Left ventricle myocardium inferior (tissue), 1 donor: ENCODE data around the gene MED12L. TPM values are rescaled to one million over a fixed set of nuclear protein-coding genes. Genes with fewer than 3 reads are reported as not detected.

Source experiments
- DNase-seq: peaks from one replicate; pipeline ENCODE4 v3.0.0-alpha.2; 2020
- H3K27ac ChIP-seq: fragments of 200-600 bp; replicated peaks from 2 replicates; pipeline ENCODE4 v1.8.0; 2021
- H3K27me3 ChIP-seq: fragments of 200-600 bp; 2 replicates; pipeline ENCODE4 v1.8.0; 2021; ENCODE audit warnings: low read depth
- H3K36me3 ChIP-seq: fragments of 200-600 bp; 2 replicates; pipeline ENCODE4 v1.8.0; 2021
- H3K4me1 ChIP-seq: fragments of 200-600 bp; 2 replicates; pipeline ENCODE4 v1.8.0; 2021
- H3K4me3 ChIP-seq: fragments of 200-600 bp; 2 replicates; pipeline ENCODE4 v1.8.0; 2021; ENCODE audit warnings: mild to moderate bottlenecking, moderate library complexity
- H3K9me3 ChIP-seq: fragments of 200-600 bp; replicated peaks from 2 replicates; pipeline ENCODE4 v1.8.0; 2021
- CTCF ChIP-seq: fragments of 200-600 bp; IDR thresholded peaks from 2 replicates; pipeline ENCODE4 v1.8.0; 2021; ENCODE audit warnings: antibody characterized with exemption, mild to moderate bottlenecking, borderline replicate concordance
- intact Hi-C: fragments of 100-400 bp; cut with micrococcal nuclease; formaldehyde crosslinking; loops from one replicate; pipeline ENCODE4 v1.11.0; 2022
- total RNA-seq: library from RNA; stranded (reverse); fragmentation: NEBNext Ultra II Directional; extraction: Animal tissue kit (Norgen Biotek cat#: 25700); gene quantifications from one replicate; pipeline ENCODE4 v1.2.1, GENCODE V29; 2021
- donor health status: DM: no; HTN: yes; CAD: no; lungs with severe emphysema.

The MED12L gene
- total RNA-seq, 1 donor from 2014 or later, result 0.82 TPM

DNA sequence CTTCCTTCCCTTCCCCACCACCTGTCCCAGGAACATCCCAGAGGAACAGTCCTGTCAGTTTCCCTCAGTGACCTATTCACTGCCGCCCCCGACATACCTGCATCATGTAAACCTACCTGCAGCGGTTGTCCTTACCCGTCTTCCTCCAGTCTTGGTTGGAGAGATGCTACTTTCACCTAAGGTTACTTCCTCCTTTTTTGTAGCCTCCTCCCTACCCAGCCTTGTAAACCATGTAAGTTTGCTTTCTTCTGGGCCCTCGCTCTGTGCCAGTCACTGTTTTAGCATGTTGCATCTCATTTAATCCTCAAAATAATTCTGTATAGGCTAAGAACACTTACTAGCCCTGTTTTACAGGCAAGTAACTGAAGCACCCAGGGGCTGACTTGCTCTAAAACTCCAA, 59.3 kb downstream of the MED12L start:
- TF ChIP-seq CTCF, result no peak
- no peak overlapping the region for H3K4me3 ChIP-seq
- H3K9me3 ChIP-seq, result no peaks in the 10 kb centered on the region
- DNase-seq, result no peak
- H3K36me3 ChIP-seq, result no peaks in the 10 kb centered on the region
- peaks cover 22% of the 10 kb centered on the region for H3K27me3 ChIP-seq
- peaks cover 12% of the 10 kb centered on the region for H3K4me1 ChIP-seq
- no peak overlapping the region for H3K27ac ChIP-seq
- intact Hi-C loops, result loop anchor here (10.0 kb wide), 2 partner anchors 220 to 420 kb away; no protein-coding TSS in a partner anchor

GRCh38 chr3:151145713-151146070, 60.2 kb downstream of the MED12L start:
- Histone ChIP-seq H3K27me3 (peaks cover 22% of the 10 kb centered on the region), H3K4me1 (peaks cover 12% of the 10 kb centered on the region), H3K4me3 (peak overlapping the region; percentile 3), H3K36me3 (no peaks in the 10 kb centered on the region), H3K27ac (no peak overlapping the region), H3K9me3 (no peaks in the 10 kb centered on the region)
- no peak for DNase-seq
- TF ChIP-seq CTCF, result no peak
- intact Hi-C loops, result loop anchor here (10.0 kb wide), 2 partner anchors 221 to 421 kb away; no protein-coding TSS in a partner anchor

DNA sequence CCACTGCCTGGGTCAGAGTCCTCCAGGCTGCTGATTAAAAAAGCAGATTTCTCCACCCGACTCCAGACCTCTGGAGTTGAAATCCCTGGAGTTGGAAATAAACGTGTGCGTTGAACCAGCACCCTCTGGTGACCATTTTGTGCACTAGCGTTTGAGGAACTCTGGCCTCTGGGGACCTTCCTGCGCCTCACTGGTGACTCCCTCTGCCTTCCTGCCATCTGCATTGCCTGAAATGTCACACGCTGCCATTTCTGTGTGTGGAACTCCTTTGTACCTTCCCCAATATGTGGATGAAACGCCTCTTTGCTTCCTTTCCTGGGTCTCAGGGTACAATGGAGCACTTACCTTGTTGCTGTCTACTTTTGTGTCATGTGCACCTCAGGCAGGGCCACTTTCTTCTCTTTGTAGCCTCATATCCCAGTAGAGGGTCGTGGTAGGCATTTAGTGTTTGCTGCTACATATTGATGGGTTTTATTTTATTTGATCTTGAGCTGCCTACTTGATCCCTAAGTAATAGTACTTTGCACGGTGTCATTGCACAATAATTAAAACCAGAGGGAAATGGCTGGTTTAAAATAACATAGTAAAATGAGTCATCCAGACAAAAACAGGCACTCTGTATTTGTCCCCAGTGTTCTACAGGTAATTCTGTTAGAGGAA, 60.7 kb downstream of the MED12L start:
- peak; percentile 91 for TF ChIP-seq CTCF
- peaks cover 22% of the 10 kb centered on the region for H3K27me3 ChIP-seq
- DNase-seq, result peak; percentile 60
- H3K27ac ChIP-seq, result no peak overlapping the region
- peak overlapping the region; percentile 3 for H3K4me3 ChIP-seq
- no peaks in the 10 kb centered on the region for H3K36me3 ChIP-seq
- peaks cover 12% of the 10 kb centered on the region for H3K4me1 ChIP-seq
- intact Hi-C loops, result loop anchor here (10.0 kb wide), 2 partner anchors 221 to 421 kb away; no protein-coding TSS in a partner anchor
- no peaks in the 10 kb centered on the region for H3K9me3 ChIP-seq

DNA sequence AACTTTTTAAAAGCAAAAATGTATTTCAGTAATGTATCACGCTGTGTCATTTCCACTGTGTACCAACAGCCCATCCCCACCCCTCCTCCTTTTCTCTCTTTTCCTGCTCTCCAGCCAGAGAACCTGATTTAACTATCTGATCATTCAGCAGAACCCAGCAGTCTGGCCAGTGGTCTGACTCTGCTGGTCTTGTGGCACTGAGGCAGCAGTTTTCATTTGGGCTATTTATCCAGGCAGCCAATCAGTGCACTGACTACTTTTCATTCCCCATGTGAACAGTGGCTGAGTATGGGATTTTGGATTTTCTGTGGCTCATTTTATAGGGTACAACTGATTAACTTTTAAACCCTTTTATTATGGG, 61.2 kb downstream of the MED12L start:
- DNase-seq, result no peak
- intact Hi-C loops, result loop anchor here (10.0 kb wide), 2 partner anchors 222 to 422 kb away; no protein-coding TSS in a partner anchor

DNA sequence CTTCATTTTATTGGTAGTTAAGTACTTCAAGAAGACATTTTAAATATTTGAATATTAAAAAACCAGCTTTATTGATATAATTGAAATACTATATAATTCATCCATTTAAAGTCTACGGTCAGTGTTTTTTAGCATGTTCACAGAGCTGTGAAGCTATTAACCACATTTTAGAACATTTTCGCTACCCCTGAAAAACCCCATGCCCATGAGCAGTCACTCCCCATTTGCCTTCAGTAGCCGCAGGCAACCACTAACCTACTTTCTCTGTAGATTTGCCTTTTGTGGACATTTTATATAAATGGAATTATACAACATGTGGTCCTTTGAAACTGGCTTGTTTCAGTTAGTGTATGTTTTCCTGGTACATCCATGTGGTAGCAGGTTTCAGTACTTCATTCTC, 61.8 kb downstream of the MED12L start:
- intact Hi-C loops, result loop anchor here (10.0 kb wide), 2 partner anchors 222 to 422 kb away; no protein-coding TSS in a partner anchor
- Histone ChIP-seq H3K27me3 (peaks cover 22% of the 10 kb centered on the region), H3K4me1 (peaks cover 12% of the 10 kb centered on the region), H3K9me3 (no peaks in the 10 kb centered on the region), H3K4me3 (no peak overlapping the region), H3K27ac (no peak overlapping the region), H3K36me3 (no peaks in the 10 kb centered on the region)
- DNase-seq, result no peak
- no peak for TF ChIP-seq CTCF

More for the DNA sequence above, 61.2 kb downstream of the MED12L start:
- TF ChIP-seq CTCF, result no peak
- Histone ChIP-seq H3K9me3 (no peaks in the 10 kb centered on the region), H3K36me3 (no peaks in the 10 kb centered on the region), H3K27me3 (peaks cover 22% of the 10 kb centered on the region), H3K4me1 (peaks cover 12% of the 10 kb centered on the region), H3K27ac (no peak overlapping the region), H3K4me3 (no peak overlapping the region)
